Hepatocyte (in vitro differentiated cells): ENCODE results near the gene FAIM.

Experiments
- EZH2 ChIP-seq: fragments of 200-600 bp; sonication (generic); IDR thresholded peaks from 2 replicates; pipeline ENCODE4 v1.6.1; 2016; ENCODE audit warnings: antibody characterized with exemption, mild to moderate bottlenecking, borderline replicate concordance
- EZH2phosphoT487 ChIP-seq: fragments of 200-600 bp; sonication (generic); IDR thresholded peaks from one replicate; pipeline ENCODE4 v1.6.1; 2018; ENCODE audit warnings: antibody characterized with exemption, mild to moderate bottlenecking, low read depth, moderate library complexity; ENCODE audit not compliant: unreplicated experiment, severe bottlenecking
- TF ChIP-seq, protein P1 (sequence below): fragments of 200-600 bp; sonication (generic); IDR thresholded peaks from 2 replicates; pipeline ENCODE4 v1.5.1; 2016; ENCODE audit warnings: antibody characterized with exemption, mild to moderate bottlenecking; ENCODE audit not compliant: poor library complexity

DNA sequence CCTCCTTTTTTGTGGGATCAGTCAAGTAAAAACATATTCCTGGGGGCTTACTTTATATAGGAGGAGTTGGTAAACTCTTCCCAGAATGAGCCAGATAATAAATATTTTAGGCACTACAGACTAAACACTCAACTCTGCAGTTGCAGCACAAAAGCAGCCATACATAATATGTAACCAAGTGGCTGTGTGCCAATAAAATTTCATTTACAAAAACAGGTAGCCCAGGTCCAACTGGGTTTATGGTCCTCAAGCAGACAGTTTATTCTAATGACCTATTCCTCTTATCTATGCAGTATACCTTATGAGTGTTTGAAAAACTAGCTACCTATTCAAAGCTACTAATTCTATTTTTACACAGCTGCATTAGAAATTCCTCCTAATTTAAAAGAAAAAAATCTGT lies 61.8 kb downstream of the FAIM start:
- TF ChIP-seq, protein P1, sequence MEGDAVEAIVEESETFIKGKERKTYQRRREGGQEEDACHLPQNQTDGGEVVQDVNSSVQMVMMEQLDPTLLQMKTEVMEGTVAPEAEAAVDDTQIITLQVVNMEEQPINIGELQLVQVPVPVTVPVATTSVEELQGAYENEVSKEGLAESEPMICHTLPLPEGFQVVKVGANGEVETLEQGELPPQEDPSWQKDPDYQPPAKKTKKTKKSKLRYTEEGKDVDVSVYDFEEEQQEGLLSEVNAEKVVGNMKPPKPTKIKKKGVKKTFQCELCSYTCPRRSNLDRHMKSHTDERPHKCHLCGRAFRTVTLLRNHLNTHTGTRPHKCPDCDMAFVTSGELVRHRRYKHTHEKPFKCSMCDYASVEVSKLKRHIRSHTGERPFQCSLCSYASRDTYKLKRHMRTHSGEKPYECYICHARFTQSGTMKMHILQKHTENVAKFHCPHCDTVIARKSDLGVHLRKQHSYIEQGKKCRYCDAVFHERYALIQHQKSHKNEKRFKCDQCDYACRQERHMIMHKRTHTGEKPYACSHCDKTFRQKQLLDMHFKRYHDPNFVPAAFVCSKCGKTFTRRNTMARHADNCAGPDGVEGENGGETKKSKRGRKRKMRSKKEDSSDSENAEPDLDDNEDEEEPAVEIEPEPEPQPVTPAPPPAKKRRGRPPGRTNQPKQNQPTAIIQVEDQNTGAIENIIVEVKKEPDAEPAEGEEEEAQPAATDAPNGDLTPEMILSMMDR = no peak
- TF ChIP-seq EZH2phosphoT487 (no peak), EZH2 (no peak)
